Ishikawa (cell line): Measurements from ENCODE around the gene C1QC.

Experiments
- CEBPB ChIP-seq: IDR thresholded peaks from 2 replicates; pipeline ENCODE4 v1.6.1; 2012
- CREB1 ChIP-seq: IDR thresholded peaks from 2 replicates; pipeline ENCODE4 v1.6.1; 2012; ENCODE audit warnings: low read depth
- EGR1 ChIP-seq: IDR thresholded peaks from 2 replicates; pipeline ENCODE4 v1.6.1; 2012
- EP300 ChIP-seq: IDR thresholded peaks from 2 replicates; pipeline ENCODE4 v1.6.1; 2012; ENCODE audit warnings: borderline replicate concordance
- FOXM1 ChIP-seq: IDR thresholded peaks from 2 replicates; pipeline ENCODE4 v1.6.1; 2012; ENCODE audit warnings: low read depth, borderline replicate concordance
- NFIC ChIP-seq: IDR thresholded peaks from 2 replicates; pipeline ENCODE4 v1.6.1; 2012
- RAD21 ChIP-seq: IDR thresholded peaks from 2 replicates; pipeline ENCODE4 v1.6.1; 2012; ENCODE audit warnings: low read depth
- TAF1 ChIP-seq: IDR thresholded peaks from 2 replicates; pipeline ENCODE4 v1.6.1; 2012; ENCODE audit warnings: low read depth, mild to moderate bottlenecking
- TCF12 ChIP-seq: IDR thresholded peaks from 2 replicates; pipeline ENCODE4 v1.6.1; 2012; ENCODE audit warnings: low read depth
- TEAD4 ChIP-seq: IDR thresholded peaks from 2 replicates; pipeline ENCODE4 v1.6.1; 2012
- USF1 ChIP-seq: IDR thresholded peaks from 2 replicates; pipeline ENCODE4 v1.6.1; 2012
- YY1 ChIP-seq: IDR thresholded peaks from 2 replicates; pipeline ENCODE4 v1.6.1; 2012; ENCODE audit warnings: low read depth
- ZBTB7A ChIP-seq: IDR thresholded peaks from 2 replicates; pipeline ENCODE4 v1.6.1; 2012; ENCODE audit warnings: low read depth
- TF ChIP-seq, protein P1 (sequence below): IDR thresholded peaks from 2 replicates; pipeline ENCODE4 v1.6.1; 2012
- TF ChIP-seq, protein P2 (sequence below): IDR thresholded peaks from 2 replicates; pipeline ENCODE4 v1.6.1; 2012; ENCODE audit warnings: low read depth, mild to moderate bottlenecking

Gene C1QC

DNA sequence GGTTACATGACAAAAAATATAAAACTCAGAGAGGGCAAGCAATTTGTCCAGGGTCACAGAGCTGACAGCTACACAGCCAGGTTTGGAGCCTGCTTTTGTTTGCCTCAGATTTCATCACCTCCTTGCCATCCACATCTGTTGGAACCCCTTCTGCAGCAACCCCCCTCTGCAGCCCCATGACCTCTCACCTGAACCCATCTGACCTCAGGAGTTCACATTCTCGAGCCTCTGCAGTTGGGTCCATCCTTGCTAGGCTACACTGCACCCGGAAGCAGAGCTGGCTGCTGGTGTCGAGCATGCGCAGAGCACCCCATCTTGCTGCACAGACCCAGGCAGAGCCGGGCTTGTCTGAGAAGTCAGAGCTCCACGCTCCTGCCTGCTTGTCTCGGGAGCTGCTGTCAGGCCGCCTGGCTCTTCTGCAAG lies 19.6 kb downstream of the C1QC start:
- TF ChIP-seq, protein P1, sequence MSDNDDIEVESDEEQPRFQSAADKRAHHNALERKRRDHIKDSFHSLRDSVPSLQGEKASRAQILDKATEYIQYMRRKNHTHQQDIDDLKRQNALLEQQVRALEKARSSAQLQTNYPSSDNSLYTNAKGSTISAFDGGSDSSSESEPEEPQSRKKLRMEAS, result no peak
- TF ChIP-seq ZBTB7A (no peak), YY1 (no peak), USF1 (no peak), CEBPB (no peak), NFIC (no peak), TEAD4 (no peak)
- TF ChIP-seq, protein P2, sequence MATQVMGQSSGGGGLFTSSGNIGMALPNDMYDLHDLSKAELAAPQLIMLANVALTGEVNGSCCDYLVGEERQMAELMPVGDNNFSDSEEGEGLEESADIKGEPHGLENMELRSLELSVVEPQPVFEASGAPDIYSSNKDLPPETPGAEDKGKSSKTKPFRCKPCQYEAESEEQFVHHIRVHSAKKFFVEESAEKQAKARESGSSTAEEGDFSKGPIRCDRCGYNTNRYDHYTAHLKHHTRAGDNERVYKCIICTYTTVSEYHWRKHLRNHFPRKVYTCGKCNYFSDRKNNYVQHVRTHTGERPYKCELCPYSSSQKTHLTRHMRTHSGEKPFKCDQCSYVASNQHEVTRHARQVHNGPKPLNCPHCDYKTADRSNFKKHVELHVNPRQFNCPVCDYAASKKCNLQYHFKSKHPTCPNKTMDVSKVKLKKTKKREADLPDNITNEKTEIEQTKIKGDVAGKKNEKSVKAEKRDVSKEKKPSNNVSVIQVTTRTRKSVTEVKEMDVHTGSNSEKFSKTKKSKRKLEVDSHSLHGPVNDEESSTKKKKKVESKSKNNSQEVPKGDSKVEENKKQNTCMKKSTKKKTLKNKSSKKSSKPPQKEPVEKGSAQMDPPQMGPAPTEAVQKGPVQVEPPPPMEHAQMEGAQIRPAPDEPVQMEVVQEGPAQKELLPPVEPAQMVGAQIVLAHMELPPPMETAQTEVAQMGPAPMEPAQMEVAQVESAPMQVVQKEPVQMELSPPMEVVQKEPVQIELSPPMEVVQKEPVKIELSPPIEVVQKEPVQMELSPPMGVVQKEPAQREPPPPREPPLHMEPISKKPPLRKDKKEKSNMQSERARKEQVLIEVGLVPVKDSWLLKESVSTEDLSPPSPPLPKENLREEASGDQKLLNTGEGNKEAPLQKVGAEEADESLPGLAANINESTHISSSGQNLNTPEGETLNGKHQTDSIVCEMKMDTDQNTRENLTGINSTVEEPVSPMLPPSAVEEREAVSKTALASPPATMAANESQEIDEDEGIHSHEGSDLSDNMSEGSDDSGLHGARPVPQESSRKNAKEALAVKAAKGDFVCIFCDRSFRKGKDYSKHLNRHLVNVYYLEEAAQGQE, result no peak

- TF ChIP-seq NFIC (no peak), EGR1 (no peak), RAD21 (peak; percentile 84), EP300 (no peak), CREB1 (no peak), USF1 (no peak), FOXM1 (no peak)
- TF ChIP-seq, protein P2, result no peak
Observed at GRCh38 chr1:22665752-22666151, 22.3 kb downstream of the C1QC start.

DNA sequence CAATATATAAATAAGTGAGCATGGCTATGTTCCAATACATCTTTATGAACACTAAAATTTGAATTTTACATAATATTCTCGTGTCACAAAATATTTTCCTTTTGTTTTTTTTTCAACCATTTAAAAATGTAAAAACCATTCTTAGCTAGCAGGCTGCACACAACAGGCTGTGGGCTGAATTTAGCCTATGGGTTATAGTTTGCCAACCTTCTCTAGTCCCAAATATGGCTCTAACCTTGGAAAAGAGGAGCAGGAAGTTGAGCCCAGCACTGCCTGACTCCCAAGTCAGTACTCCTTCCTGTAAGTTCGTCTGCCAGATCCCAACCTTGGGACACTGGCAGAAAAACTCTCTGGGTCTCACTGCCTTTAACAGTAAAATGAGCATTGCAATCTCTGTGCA lies 23.0 kb downstream of the C1QC start:
- TF ChIP-seq YY1, result no peak

GRCh38 chr1:22670352-22670975 lies 27.0 kb downstream of the C1QC start:
- TF ChIP-seq TCF12, result no peak
- TF ChIP-seq TAF1, result no peak
- TF ChIP-seq CREB1, result no peak
- no peak for TF ChIP-seq ZBTB7A
- no peak for TF ChIP-seq FOXM1
- TF ChIP-seq, protein P1, result no peak
- no peak for TF ChIP-seq USF1
- TF ChIP-seq NFIC, result no peak
- TF ChIP-seq CEBPB, result no peak
- TF ChIP-seq YY1, result no peak
- no peak for TF ChIP-seq EGR1
- TF ChIP-seq, protein P2, result no peak
- no peak for TF ChIP-seq TEAD4
- TF ChIP-seq EP300, result no peak
- no peak for TF ChIP-seq RAD21

GRCh38 chr1:22671999-22672398 lies 28.6 kb downstream of the C1QC start:
- no peak for TF ChIP-seq TEAD4
- TF ChIP-seq USF1, result no peak
- TF ChIP-seq, protein P2, result no peak
- no peak for TF ChIP-seq ZBTB7A
- no peak for TF ChIP-seq CREB1
- TF ChIP-seq EP300, result no peak
- no peak for TF ChIP-seq RAD21
- TF ChIP-seq, protein P1, result no peak
- TF ChIP-seq FOXM1, result no peak
